Ectodermal cell (in vitro differentiated cells): Measurements from ENCODE around the gene CDKN2AIPNL.
"Not testable (repeated sequence)": the region's sequence is repeated elsewhere in the genome, so short reads cannot be mapped to it uniquely, and the experiment has no call there.

ENCODE experiments used
- H3K27ac ChIP-seq: 2 replicates; pipeline ENCODE4 v1.7.0; 2013; ENCODE audit warnings: mild to moderate bottlenecking, low read depth, low read length; ENCODE audit not compliant: insufficient read depth, poor library complexity, severe bottlenecking
- H3K27me3 ChIP-seq: 2 replicates; pipeline ENCODE4 v1.7.0; 2013; ENCODE audit warnings: mild to moderate bottlenecking, low read length; ENCODE audit not compliant: insufficient read depth, control insufficient read depth, poor library complexity, severe bottlenecking
- H3K36me3 ChIP-seq: one replicate; pipeline ENCODE4 v1.7.0; 2013; ENCODE audit warnings: low read length; ENCODE audit not compliant: control insufficient read depth, insufficient read depth
- H3K4me1 ChIP-seq: one replicate; pipeline ENCODE4 v1.7.0; 2013; ENCODE audit warnings: low read length; ENCODE audit not compliant: control insufficient read depth, insufficient read depth
- H3K4me3 ChIP-seq: 2 replicates; pipeline ENCODE4 v1.7.0; 2013; ENCODE audit warnings: low read depth, low read length, control low read depth; ENCODE audit not compliant: insufficient read depth
- H3K9me3 ChIP-seq: 2 replicates; pipeline ENCODE4 v1.7.0; 2013; ENCODE audit warnings: mild to moderate bottlenecking, low read length, moderate library complexity; ENCODE audit not compliant: control insufficient read depth
- WGBS, 2 experiments: methylation state at CpG; one replicate each; pipeline ENCODE4 v1.1.7; 2013; ENCODE audit warnings: missing lambda C conversion rate in 2 of 2; 5-methylcytosine and 5-hydroxymethylcytosine counted together

The CDKN2AIPNL gene

DNA sequence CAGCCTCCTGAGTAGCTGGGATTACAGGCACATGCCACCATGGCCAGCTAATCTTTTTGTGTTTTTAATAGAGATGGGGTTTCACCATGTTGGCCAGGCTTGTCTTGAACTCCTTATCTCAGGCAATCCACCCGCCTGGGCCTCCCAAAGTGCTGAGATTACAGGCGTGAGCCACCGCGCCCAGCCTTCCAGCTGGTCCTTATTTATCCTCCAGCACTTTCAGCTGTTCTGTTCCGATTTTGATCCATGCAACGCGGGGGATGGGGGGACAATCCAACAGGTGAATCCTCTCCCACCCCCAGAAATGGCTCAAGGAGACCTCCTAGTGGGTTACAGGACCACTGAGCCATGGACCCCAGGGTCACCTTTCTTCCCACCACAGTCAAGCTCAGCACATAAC lies 14.7 kb upstream of the CDKN2AIPNL start:
- Histone ChIP-seq H3K36me3 (no peaks in the 10 kb centered on the region), H3K27me3 (no peaks in the 10 kb centered on the region), H3K4me1 (peaks cover 5% of the 10 kb centered on the region), H3K4me3 (no peak overlapping the region), H3K27ac (no peak overlapping the region), H3K9me3 (no peaks in the 10 kb centered on the region)
- WGBS, 2 experiments = 91 to 92% methylated on average over 7 of the region's 7 CpGs

DNA sequence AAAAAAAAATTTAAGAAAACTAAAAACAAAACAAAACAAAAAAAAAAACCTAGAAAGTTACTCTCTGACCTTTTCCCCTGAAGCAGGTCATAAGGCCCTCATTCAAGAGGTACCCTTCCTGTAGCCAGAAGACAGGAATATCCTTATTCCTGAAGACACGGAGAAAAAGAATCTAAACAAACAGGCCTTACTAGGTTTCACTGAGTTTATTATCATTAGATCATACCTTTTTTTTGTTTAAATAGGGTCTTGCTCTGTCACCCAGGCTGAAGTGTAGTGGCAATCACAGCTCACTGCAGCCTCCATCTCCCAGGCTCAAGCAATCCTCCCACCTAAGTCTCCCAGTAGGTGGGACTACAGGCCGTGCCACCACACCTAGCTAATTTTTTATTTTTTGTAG lies 11.7 kb upstream of the CDKN2AIPNL start:
- no peaks in the 10 kb centered on the region for H3K27me3 ChIP-seq
- no peak overlapping the region for H3K4me3 ChIP-seq
- no peaks in the 10 kb centered on the region for H3K9me3 ChIP-seq
- no peak overlapping the region for H3K27ac ChIP-seq
- WGBS, 2 experiments = 93% methylated on average over 2 of the region's 2 CpGs
- no peaks in the 10 kb centered on the region for H3K36me3 ChIP-seq
- no peaks in the 10 kb centered on the region for H3K4me1 ChIP-seq

- 90 to 91% methylated on average over 7 of the region's 7 CpGs for WGBS, 2 experiments
- Histone ChIP-seq H3K4me3 (no peak overlapping the region), H3K27me3 (no peaks in the 10 kb centered on the region), H3K27ac (no peak overlapping the region), H3K9me3 (no peaks in the 10 kb centered on the region), H3K36me3 (no peaks in the 10 kb centered on the region), H3K4me1 (no peaks in the 10 kb centered on the region)
These were observed 11.2 kb upstream of the CDKN2AIPNL start for GRCh38 chr5:134422791-134423365.

- H3K4me1 ChIP-seq, H3K9me3 ChIP-seq, H3K27ac ChIP-seq, H3K36me3 ChIP-seq, H3K4me3 ChIP-seq, H3K27me3 ChIP-seq: not testable (repeated sequence)
- 97 to 100% methylated on average over 3 to 4 of the region's 4 CpGs for WGBS, 2 experiments
These were observed 9.4 kb upstream of the CDKN2AIPNL start for GRCh38 chr5:134421038-134421437.

- no peaks in the 10 kb centered on the region for H3K4me1 ChIP-seq
- H3K36me3 ChIP-seq = no peaks in the 10 kb centered on the region
- 95 to 97% methylated on average over 2 of the region's 2 CpGs for WGBS, 2 experiments
- H3K9me3 ChIP-seq = no peaks in the 10 kb centered on the region
- no peak overlapping the region for H3K27ac ChIP-seq
- H3K27me3 ChIP-seq = no peaks in the 10 kb centered on the region
- H3K4me3 ChIP-seq = no peak overlapping the region
These were observed 8.7 kb upstream of the CDKN2AIPNL start for GRCh38 chr5:134420343-134420742.

GRCh38 chr5:134418958-134419357 lies 7.3 kb upstream of the CDKN2AIPNL start:
- no peaks in the 10 kb centered on the region for H3K36me3 ChIP-seq
- H3K9me3 ChIP-seq = no peaks in the 10 kb centered on the region
- H3K4me1 ChIP-seq = no peaks in the 10 kb centered on the region
- H3K4me3 ChIP-seq = no peak overlapping the region
- no peak overlapping the region for H3K27ac ChIP-seq
- no peaks in the 10 kb centered on the region for H3K27me3 ChIP-seq
- 90 to 95% methylated on average over 1 to 2 of the region's 3 CpGs for WGBS, 2 experiments

- H3K27ac ChIP-seq = no peak overlapping the region
- no peaks in the 10 kb centered on the region for H3K27me3 ChIP-seq
- H3K4me3 ChIP-seq = no peak overlapping the region
- H3K4me1 ChIP-seq = no peaks in the 10 kb centered on the region
- no peaks in the 10 kb centered on the region for H3K9me3 ChIP-seq
- no peaks in the 10 kb centered on the region for H3K36me3 ChIP-seq
These were observed 6.0 kb upstream of the CDKN2AIPNL start for GRCh38 chr5:134417707-134418106.

- H3K27ac ChIP-seq = no peak overlapping the region
- 95 to 97% methylated on average over 2 of the region's 2 CpGs for WGBS, 2 experiments
These were observed 1.4 kb upstream of the CDKN2AIPNL start for GRCh38 chr5:134413046-134413445.

GRCh38 chr5:134411228-134411545 lies 494 bp downstream of the CDKN2AIPNL start:
- H3K27ac ChIP-seq = peak overlapping the region; percentile 5
- no peaks in the 10 kb centered on the region for H3K27me3 ChIP-seq
- H3K9me3 ChIP-seq = no peaks in the 10 kb centered on the region
- peak overlapping the region; percentile 86 for H3K4me3 ChIP-seq
- 1 to 12% methylated on average over 7 to 9 of the region's 9 CpGs for WGBS, 2 experiments
- peaks cover 10% of the 10 kb centered on the region for H3K36me3 ChIP-seq
- peaks cover 17% of the 10 kb centered on the region for H3K4me1 ChIP-seq

More at GRCh38 chr5:134413046-134413445, 1.4 kb upstream of the CDKN2AIPNL start:
- peaks cover 17% of the 10 kb centered on the region for H3K4me1 ChIP-seq
- peaks cover 8% of the 10 kb centered on the region for H3K36me3 ChIP-seq
- no peaks in the 10 kb centered on the region for H3K9me3 ChIP-seq
- no peak overlapping the region for H3K4me3 ChIP-seq
- no peaks in the 10 kb centered on the region for H3K27me3 ChIP-seq

DNA sequence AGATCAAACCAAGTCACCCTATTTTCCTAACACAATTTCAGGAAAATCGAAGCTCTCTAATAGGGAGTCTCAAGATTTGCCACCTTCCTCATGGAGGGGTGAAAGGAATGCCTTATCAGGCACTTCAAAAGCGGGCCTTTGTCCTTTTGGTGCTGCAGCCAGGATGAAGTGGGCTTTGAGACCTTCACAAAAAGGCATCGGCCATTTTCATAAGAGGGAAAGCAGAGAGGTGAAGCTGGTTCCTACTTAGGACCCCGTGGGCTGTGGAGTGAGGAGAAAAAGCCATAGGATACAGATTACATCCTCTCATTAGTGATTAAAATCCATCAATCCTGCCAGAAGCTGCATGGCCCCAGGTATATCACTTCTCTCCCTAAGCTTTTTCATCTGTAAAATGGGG lies 859 bp downstream of the CDKN2AIPNL start:
- H3K9me3 ChIP-seq = no peaks in the 10 kb centered on the region
- H3K27me3 ChIP-seq = no peaks in the 10 kb centered on the region
- no peak overlapping the region for H3K27ac ChIP-seq
- H3K36me3 ChIP-seq = peaks cover 13% of the 10 kb centered on the region
- 71 to 73% methylated on average over 4 of the region's 4 CpGs for WGBS, 2 experiments
- H3K4me3 ChIP-seq = peak overlapping the region; percentile 86
- peaks cover 17% of the 10 kb centered on the region for H3K4me1 ChIP-seq

- no peak overlapping the region for H3K27ac ChIP-seq
- no peak overlapping the region for H3K4me3 ChIP-seq
- peaks cover 14% of the 10 kb centered on the region for H3K36me3 ChIP-seq
- no peaks in the 10 kb centered on the region for H3K27me3 ChIP-seq
- H3K4me1 ChIP-seq = peaks cover 17% of the 10 kb centered on the region
- no peaks in the 10 kb centered on the region for H3K9me3 ChIP-seq
- 95 to 99% methylated on average over 6 of the region's 6 CpGs for WGBS, 2 experiments
These were observed 2.4 kb downstream of the CDKN2AIPNL start for GRCh38 chr5:134409321-134409720.
